AG04450 (cell line): ENCODE measurements around the gene NEK3. TPM values are rescaled to one million over a fixed set of nuclear protein-coding genes. Genes with fewer than 3 reads are reported as not detected.
"Not testable (repeated sequence)": the region's sequence is repeated elsewhere in the genome, so short reads cannot be mapped to it uniquely, and the experiment has no call there.

ENCODE experiments used
- CTCF ChIA-PET: fragments of 300-600, 350-600 bp; formaldehyde crosslinking; extraction: SDS; loops from one replicate; lab custom pipeline; 2022; ENCODE audit warnings: antibody characterized with exemption, inconsistent platforms; lab: Charles Lee
- POLR2A ChIA-PET: fragments of 350-600 bp; formaldehyde crosslinking; extraction: SDS; loops from one replicate; lab custom pipeline; 2021; ENCODE audit warnings: antibody characterized with exemption, inconsistent platforms; lab: Yijun Ruan, JAX
- DNase-seq: peaks from one replicate; pipeline ENCODE4 v3.0.0-alpha.2; 2011; ENCODE audit warnings: low read depth, low spot score
- H3K27ac ChIP-seq: one replicate; pipeline ENCODE4 v1.5.1; 2012; ENCODE audit warnings: low read depth, low read length, control low read depth
- H3K27me3 ChIP-seq: one replicate; pipeline ENCODE4 v1.6.0; 2012; ENCODE audit warnings: low read length; ENCODE audit not compliant: control insufficient read depth, insufficient read depth
- H3K4me3 ChIP-seq: 2 replicates; pipeline ENCODE4 v1.5.1; 2011; ENCODE audit warnings: mild to moderate bottlenecking, low read depth, low read length, control low read depth
- H3K9me3 ChIP-seq: 2 replicates; pipeline ENCODE4 v1.5.1; 2012; ENCODE audit warnings: low read length; ENCODE audit not compliant: control insufficient read depth, insufficient read depth
- CTCF ChIP-seq: IDR thresholded peaks from 2 replicates; pipeline ENCODE4 v1.5.1; 2011; ENCODE audit warnings: low read depth, low read length, control low read depth, inconsistent platforms
- polyA plus RNA-seq: library from polyadenylated mRNA; depleted of rRNA; stranded (reverse); fragments of >200 nt; gene quantifications from 2 replicates; pipeline ENCODE4 v1.2.3, GENCODE V29; 2011

Gene NEK3
- polyA plus RNA-seq, 1 experiment = 16.0 TPM

DNA sequence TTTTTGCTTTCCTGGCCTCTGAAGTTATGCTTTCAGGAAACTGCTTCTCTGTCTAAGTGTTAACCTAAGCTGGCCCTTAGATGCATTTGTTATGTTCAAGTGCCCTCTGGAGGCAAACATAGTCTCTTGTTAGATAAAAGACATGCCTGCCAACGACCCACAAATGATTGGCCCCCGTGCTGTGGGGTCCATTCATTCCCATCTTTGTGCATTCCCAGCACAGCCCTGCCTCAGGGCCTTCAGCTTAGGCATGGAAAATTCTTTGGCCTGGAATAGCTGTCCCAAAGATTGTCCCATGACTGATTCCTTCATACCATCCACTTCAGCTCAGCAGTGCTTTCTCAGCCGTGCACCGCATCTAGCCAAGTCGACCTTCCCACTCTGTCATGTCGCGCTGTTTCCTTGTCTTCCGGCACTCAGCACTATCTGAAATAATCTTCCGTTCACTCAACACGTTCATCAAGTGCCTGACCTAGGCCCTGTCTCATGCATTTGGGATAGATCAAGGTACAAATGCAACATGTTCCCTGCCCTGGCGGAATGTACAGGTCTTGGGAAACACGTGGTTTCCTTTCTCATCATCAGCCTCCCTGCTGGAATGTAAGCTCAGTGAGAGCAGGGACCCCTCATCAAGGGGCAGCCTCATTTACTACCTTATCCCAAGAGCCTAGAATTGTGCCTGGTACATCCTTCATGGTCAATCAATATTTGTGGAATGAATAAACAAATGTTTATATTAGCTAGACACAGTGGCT is 42.2 kb upstream of the NEK3 start:
- H3K4me3 ChIP-seq, DNase-seq, POLR2A ChIA-PET, H3K27ac ChIP-seq, H3K27me3 ChIP-seq, H3K9me3 ChIP-seq: not testable (repeated sequence)
- TF ChIP-seq CTCF = peak; percentile 41
- CTCF ChIA-PET = interaction anchor here (0.6 to 4.7 kb wide), 13 partner anchors 10 to 387 kb away, joined by 3 to 28 read pairs (median 3); partner anchors contain the start of genes NEK5 and VPS36

DNA sequence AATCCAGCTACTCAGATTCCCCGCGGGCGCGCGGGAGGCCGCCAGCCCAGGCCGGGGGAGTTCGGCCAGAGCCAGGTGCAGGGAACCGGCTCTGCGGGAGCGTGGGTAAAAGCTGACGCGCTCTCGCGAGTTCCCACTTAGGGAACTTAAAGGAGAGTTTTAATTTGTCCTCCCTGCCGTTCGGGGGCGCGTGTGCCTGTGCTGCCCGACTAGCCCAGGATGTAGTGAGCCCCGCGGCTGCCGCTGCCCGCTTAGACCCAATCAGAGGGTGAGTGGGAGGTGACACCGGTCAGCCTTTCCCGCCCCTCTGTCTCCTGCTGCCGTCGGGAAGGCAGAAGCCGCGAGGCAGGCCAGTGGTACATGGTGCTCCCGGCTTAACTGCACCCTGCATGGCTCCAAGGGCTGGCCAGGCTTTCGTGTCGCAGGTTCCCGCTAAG is 36.0 kb upstream of the NEK3 start:
- no peak for TF ChIP-seq CTCF
- POLR2A ChIA-PET = no interaction called here
- Histone ChIP-seq H3K27me3 (no peaks in the 10 kb centered on the region), H3K9me3 (peaks cover 11% of the 10 kb centered on the region; the same call in 1 of the 2 replicates), H3K27ac (no peak overlapping the region), H3K4me3 (peak overlapping the region; percentile 96)
- CTCF ChIA-PET = interaction anchor here (1.3 to 2.1 kb wide), 4 partner anchors 66 to 255 kb away, joined by 4 to 11 read pairs (median 4); partner anchors contain the start of gene NEK5
- peak; percentile 26 for DNase-seq

DNA sequence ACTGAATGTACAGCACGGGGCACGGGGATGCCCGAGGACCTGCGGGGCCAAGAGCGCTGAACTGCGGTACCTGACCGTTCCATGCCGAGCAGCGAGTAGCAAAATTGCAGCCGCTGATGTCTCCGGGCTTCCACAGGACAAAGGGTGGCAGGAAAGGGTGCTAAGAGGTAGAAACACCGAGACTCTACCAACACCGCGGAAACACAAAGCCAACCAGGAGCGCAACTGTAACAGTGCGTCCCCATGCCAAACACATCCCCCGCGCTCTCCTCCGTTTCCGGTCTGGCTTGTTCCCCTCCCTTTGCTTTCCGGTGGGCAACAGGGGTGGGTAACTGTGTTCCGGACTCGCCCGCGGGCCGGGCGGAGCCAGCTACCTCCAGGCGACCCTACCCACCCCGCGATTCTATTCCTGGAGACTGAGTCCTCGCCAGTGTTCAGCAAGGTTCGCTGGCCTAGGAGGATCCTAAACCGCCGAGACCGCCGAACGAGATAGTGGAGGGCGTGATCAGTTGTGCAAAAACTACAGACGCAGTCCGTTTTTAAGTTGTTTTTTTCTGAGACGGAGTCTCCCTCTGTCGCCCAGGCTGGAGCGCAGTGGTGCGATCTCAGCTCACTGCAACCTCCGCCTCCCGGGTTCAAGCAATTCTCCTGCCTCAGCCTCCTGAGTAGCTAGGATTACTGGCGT is 34.9 kb upstream of the NEK3 start:
- ChIA-PET POLR2A (interaction anchor here (1.1 to 1.5 kb wide), 3 partner anchors 9 to 255 kb away, joined by 3 to 4 read pairs (median 3); no protein-coding TSS in a partner anchor), CTCF (interaction anchor here (0.6 to 2.1 kb wide), 5 partner anchors 42 to 298 kb away, joined by 3 to 11 read pairs (median 4); no protein-coding TSS in a partner anchor)
- DNase-seq = peak; percentile 65
- Histone ChIP-seq H3K27ac (peak overlapping the region; percentile 34), H3K27me3 (no peaks in the 10 kb centered on the region), H3K4me3 (peak overlapping the region; percentile 96), H3K9me3 (peaks cover 11% of the 10 kb centered on the region; the same call in 1 of the 2 replicates)
- no peak for TF ChIP-seq CTCF

DNA sequence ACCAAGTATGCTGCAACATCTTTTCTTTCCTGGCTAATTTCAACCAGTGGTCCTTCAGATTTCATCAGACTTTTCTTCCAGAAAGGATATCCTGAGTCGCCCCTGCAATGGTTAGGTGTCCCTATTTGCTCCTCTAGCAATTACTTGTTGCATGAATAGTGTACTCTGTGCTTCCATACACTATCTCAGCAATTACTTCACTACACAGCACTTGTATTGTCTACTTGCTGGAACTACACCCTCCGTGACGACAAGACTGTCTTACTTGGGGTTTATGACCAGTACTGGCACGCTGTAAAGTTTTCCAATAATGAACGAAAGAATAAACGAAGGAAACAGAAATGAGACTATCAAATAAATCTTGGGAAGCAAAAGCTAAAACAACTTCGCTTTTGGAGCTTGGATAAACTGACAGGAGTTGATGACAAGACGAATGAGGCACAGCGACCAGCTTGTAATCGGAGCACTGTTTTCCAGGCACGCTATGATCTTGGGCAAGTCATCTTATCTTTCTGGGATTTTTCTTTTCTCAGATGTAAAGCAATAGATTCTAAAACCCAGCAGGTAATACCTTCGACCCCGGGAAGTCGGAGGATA is 34.3 kb upstream of the NEK3 start:
- Histone ChIP-seq H3K27ac (peak overlapping the region; percentile 34), H3K4me3 (peak overlapping the region; percentile 96), H3K9me3 (peaks cover 11% of the 10 kb centered on the region; the same call in 1 of the 2 replicates)
- POLR2A ChIA-PET = interaction anchor here (1.1 to 1.5 kb wide), 3 partner anchors 10 to 256 kb away, joined by 3 to 4 read pairs (median 3); no protein-coding TSS in a partner anchor
- not testable (repeated sequence) for DNase-seq, H3K27me3 ChIP-seq
- CTCF ChIA-PET = interaction anchor here (0.6 to 2.1 kb wide), 5 partner anchors 42 to 298 kb away, joined by 3 to 11 read pairs (median 4); no protein-coding TSS in a partner anchor

GRCh38 chr13:52187424-52188187 is 28.2 kb upstream of the NEK3 start:
- CTCF ChIA-PET, H3K9me3 ChIP-seq, H3K27me3 ChIP-seq, POLR2A ChIA-PET, DNase-seq, H3K27ac ChIP-seq, H3K4me3 ChIP-seq: not testable (repeated sequence)
